Endothelial cell of hepatic sinusoid (primary cell): ENCODE measurements around the gene RANBP10.

Source experiments
- in situ Hi-C: cut with HindIII; loops from 2 replicates; pipeline ENCODE4 v1.10.0; 2017; ENCODE audit warnings: low sequenced_read_pairs

Gene RANBP10

GRCh38 chr16:67828651-67829050 is 22.3 kb upstream of the RANBP10 start:
- in situ Hi-C loops, result no loop called here

GRCh38 chr16:67825906-67826305 is 19.5 kb upstream of the RANBP10 start:
- in situ Hi-C loops, result no loop called here

GRCh38 chr16:67825119-67825518 is 18.8 kb upstream of the RANBP10 start:
- in situ Hi-C loops, result no loop called here

- in situ Hi-C loops, result loop anchor here (5.0 kb wide), 4 partner anchors 40 to 105 kb away; partner anchors contain the start of gene GFOD2
Observed at GRCh38 chr16:67822511-67822910, 16.2 kb upstream of the RANBP10 start.

- in situ Hi-C loops, result loop anchor here (5.0 kb wide), 4 partner anchors 42 to 103 kb away; partner anchors contain the start of gene GFOD2
Observed at GRCh38 chr16:67820608-67821259, 14.4 kb upstream of the RANBP10 start.

GRCh38 chr16:67814567-67814966 is 8.2 kb upstream of the RANBP10 start:
- in situ Hi-C loops, result no loop called here

- in situ Hi-C loops, result no loop called here
Observed at GRCh38 chr16:67811899-67812298, 5.5 kb upstream of the RANBP10 start.

- in situ Hi-C loops, result no loop called here
Observed at GRCh38 chr16:67807148-67807682, 855 bp upstream of the RANBP10 start.

GRCh38 chr16:67805718-67806427 is 487 bp downstream of the RANBP10 start:
- in situ Hi-C loops, result no loop called here

- in situ Hi-C loops, result no loop called here
Observed at GRCh38 chr16:67804853-67805542, 1.4 kb downstream of the RANBP10 start.

GRCh38 chr16:67803894-67804293 is 2.5 kb downstream of the RANBP10 start:
- in situ Hi-C loops, result no loop called here

GRCh38 chr16:67801883-67802282 is 4.5 kb downstream of the RANBP10 start:
- in situ Hi-C loops, result no loop called here

- in situ Hi-C loops, result no loop called here
Observed at GRCh38 chr16:67801241-67801640, 5.1 kb downstream of the RANBP10 start.

- in situ Hi-C loops, result no loop called here
Observed at GRCh38 chr16:67800338-67800926, 5.9 kb downstream of the RANBP10 start.

- in situ Hi-C loops, result no loop called here
Observed at GRCh38 chr16:67796099-67796718, 10.2 kb downstream of the RANBP10 start.

GRCh38 chr16:67790071-67790470 is 16.3 kb downstream of the RANBP10 start:
- in situ Hi-C loops, result no loop called here

GRCh38 chr16:67786491-67786890 is 19.9 kb downstream of the RANBP10 start:
- in situ Hi-C loops, result no loop called here

- in situ Hi-C loops, result no loop called here
Observed at GRCh38 chr16:67783353-67783725, 23.0 kb downstream of the RANBP10 start.

- in situ Hi-C loops, result no loop called here
Observed at GRCh38 chr16:67782567-67783352, 23.6 kb downstream of the RANBP10 start.

GRCh38 chr16:67781565-67781921 is 24.8 kb downstream of the RANBP10 start:
- in situ Hi-C loops, result no loop called here
